SK-N-MC (cell line): Measurements from ENCODE around the gene KLHDC10.

Experiments used
- DNase-seq: peaks from one replicate; pipeline ENCODE4 v3.0.0-alpha.2; 2011; ENCODE audit warnings: low read depth, low spot score
- H3K27ac ChIP-seq: fragments of 200-600 bp; sonication (generic); 2 replicates; pipeline ENCODE4 v1.5.1; 2016; ENCODE audit warnings: mixed run types
- H3K36me3 ChIP-seq: fragments of 200-600 bp; sonication (generic); 2 replicates; pipeline ENCODE4 v1.6.1; 2017; ENCODE audit warnings: antibody characterized with exemption, low read length, mixed read lengths; ENCODE audit not compliant: insufficient read depth
- H3K4me3 ChIP-seq: fragments of 200-600 bp; sonication (generic); 2 replicates; pipeline ENCODE4 v1.5.1; 2016
- H3K9ac ChIP-seq: fragments of 200-600 bp; sonication (generic); 2 replicates; pipeline ENCODE4 v1.8.0; 2017; ENCODE audit warnings: mixed run types, mixed read lengths; ENCODE audit not compliant: insufficient read length
- H3K9me3 ChIP-seq: fragments of 200-600 bp; sonication (generic); 2 replicates; pipeline ENCODE4 v1.6.1; 2017; ENCODE audit warnings: low read depth, mild to moderate bottlenecking, antibody characterized with exemption, low read length, moderate library complexity, mixed read lengths
- EZH2 ChIP-seq: fragments of 200-600 bp; sonication (generic); IDR thresholded peaks from one replicate; pipeline ENCODE4 v1.6.1; 2017; ENCODE audit warnings: antibody characterized with exemption
- FOXP2 ChIP-seq: optimal IDR thresholded peaks from 2 replicates; pipeline ENCODE3; 2011; ENCODE audit warnings: mild to moderate bottlenecking, moderate library complexity; ENCODE audit not compliant: insufficient read depth; ENCODE audit errors: extremely low read length, control extremely low read depth
- POLR2AphosphoS5 ChIP-seq: IDR thresholded peaks from 2 replicates; pipeline ENCODE4 v1.6.1; 2012; ENCODE audit warnings: mild to moderate bottlenecking, low read depth, low read length, borderline replicate concordance

Gene KLHDC10

GRCh38 chr7:130140551-130141160, 70.3 kb downstream of the KLHDC10 start:
- no peak overlapping the region for H3K9ac ChIP-seq
- TF ChIP-seq EZH2, result no peak
- TF ChIP-seq POLR2AphosphoS5, result no peak
- TF ChIP-seq FOXP2, result no peak
- peaks cover 10% of the 10 kb centered on the region for H3K36me3 ChIP-seq
- H3K27ac ChIP-seq, result no peak overlapping the region
- H3K4me3 ChIP-seq, result no peak overlapping the region
- DNase-seq, result no peak
- H3K9me3 ChIP-seq, result no peaks in the 10 kb centered on the region

DNA sequence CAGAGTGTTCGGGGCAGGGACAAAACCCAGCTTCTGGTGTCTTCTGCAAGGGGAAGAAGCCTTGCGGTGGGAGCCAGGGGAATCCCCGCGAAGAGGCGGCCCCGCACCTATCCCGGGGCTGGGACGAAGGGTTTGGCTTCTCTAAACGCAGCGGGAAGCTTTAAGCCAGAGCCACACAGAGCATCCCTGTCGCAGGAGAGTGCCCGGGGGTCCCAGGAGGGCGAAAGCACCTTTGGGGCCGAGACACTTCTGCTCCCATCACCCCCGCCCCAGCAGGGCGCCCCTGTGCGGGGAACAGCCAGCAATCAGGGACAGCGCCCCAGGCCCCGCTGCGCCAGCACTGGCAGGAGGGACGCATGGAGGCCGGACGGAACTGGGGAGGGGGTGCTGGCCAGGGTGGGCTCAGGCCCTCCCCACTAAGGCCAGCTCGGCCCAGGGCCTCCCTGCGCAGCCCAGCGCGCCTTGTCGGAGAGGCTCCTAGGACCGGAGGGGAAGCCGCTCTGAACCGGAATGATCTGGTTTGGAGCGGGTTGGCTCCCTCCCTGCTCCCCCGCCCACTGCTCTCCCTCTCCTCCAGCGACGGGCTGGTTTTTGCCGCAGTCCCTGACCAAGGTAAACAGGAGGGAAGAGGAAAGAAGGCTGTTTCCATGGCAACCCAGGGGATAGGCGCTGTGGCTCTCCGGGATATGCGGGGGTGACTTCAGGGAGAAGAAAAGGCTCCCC, 71.0 kb downstream of the KLHDC10 start:
- Histone ChIP-seq H3K27ac (no peak overlapping the region), H3K4me3 (no peak overlapping the region), H3K9ac (no peak overlapping the region), H3K9me3 (no peaks in the 10 kb centered on the region), H3K36me3 (peaks cover 10% of the 10 kb centered on the region)
- no peak for TF ChIP-seq FOXP2
- no peak for TF ChIP-seq EZH2
- no peak for TF ChIP-seq POLR2AphosphoS5
- DNase-seq, result no peak

GRCh38 chr7:130141884-130142653, 71.7 kb downstream of the KLHDC10 start:
- Histone ChIP-seq H3K9me3 (no peaks in the 10 kb centered on the region), H3K4me3 (no peak overlapping the region), H3K9ac (no peak overlapping the region), H3K27ac (no peak overlapping the region), H3K36me3 (peaks cover 7% of the 10 kb centered on the region)
- no peak for DNase-seq
- TF ChIP-seq EZH2, result no peak
- no peak for TF ChIP-seq POLR2AphosphoS5
- no peak for TF ChIP-seq FOXP2

DNA sequence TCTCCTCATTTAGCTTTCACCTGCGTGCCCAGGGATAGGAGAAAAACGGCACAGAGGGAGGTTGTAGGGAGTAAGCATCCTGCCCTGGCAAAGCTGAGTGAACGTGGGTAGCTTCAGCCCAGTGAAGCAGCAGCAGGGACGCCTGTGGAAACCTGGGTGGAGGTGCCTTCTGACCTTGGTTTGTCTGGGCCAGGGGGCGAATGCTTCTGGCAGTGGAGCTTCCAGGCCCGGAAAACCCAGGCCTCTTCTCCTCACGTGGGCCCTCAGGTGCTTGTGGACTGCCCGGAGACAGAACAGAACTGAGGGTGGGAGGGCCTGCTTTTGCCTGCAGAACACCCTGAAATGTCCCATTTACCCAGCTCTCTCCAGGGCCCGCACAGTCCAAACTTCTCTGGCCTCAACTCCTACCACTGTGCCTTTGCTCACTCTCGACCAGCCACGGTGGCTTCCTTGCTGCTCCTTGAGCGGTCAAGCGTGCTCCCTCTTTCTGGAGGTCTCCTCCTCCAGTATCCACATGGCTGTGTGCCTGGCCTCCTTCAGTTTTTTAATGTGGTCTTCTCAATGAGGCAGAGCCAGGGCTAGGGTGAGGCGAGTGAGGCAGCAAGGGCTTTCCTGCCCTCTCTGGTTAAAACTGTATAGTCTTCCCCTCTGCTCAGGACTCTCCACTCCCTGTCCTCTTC, 72.5 kb downstream of the KLHDC10 start:
- TF ChIP-seq POLR2AphosphoS5 (no peak), EZH2 (no peak), FOXP2 (no peak)
- Histone ChIP-seq H3K4me3 (no peak overlapping the region), H3K27ac (no peak overlapping the region), H3K36me3 (peaks cover under 1% of the 10 kb centered on the region; the same call in 1 of the 2 replicates), H3K9me3 (no peaks in the 10 kb centered on the region), H3K9ac (no peak overlapping the region)
- DNase-seq, result no peak

DNA sequence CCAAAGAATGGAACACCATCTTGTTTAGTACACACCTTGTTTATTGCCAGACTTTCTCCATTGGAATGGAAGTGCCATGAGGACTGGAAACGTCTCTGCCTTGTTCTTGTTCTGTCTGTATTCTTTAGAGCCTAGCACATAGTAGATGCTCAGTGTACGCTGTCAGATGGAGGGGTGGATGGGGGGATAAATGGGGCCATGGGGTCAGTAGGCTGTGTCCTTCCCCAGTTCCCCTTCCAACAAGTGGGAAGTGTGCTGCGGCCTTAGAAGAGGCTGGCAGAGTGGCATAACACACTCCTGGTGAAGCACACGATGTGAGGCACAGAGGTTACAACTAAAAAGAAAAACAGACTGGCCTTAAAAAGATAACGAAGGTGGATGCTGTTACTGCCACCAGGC, 73.0 kb downstream of the KLHDC10 start:
- H3K4me3 ChIP-seq, result no peak overlapping the region
- H3K27ac ChIP-seq, result no peak overlapping the region
- DNase-seq, result no peak
- TF ChIP-seq EZH2, result no peak
- TF ChIP-seq FOXP2, result no peak
- no peak for TF ChIP-seq POLR2AphosphoS5
- no peaks in the 10 kb centered on the region for H3K36me3 ChIP-seq
- H3K9me3 ChIP-seq, result no peaks in the 10 kb centered on the region
- no peak overlapping the region for H3K9ac ChIP-seq

DNA sequence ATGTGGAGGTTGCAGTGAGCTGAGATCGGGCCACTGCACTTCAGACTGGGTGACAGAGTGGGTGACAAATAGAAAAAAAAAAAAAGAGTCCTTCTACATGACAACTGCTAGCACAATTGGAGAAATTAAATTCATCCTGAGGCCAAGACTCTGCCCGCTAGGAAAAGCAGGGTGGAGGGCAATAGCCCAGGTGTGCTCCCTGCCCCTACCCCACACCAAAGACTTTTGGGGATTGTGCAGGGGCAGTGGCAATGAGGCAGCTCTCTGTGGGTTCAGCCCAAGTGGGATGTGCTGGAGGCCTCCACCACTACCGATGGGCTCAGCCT, 73.6 kb downstream of the KLHDC10 start:
- TF ChIP-seq POLR2AphosphoS5, result no peak
- TF ChIP-seq FOXP2, result no peak
- TF ChIP-seq EZH2, result no peak
- Histone ChIP-seq H3K36me3 (no peaks in the 10 kb centered on the region), H3K4me3 (no peak overlapping the region), H3K9ac (no peak overlapping the region), H3K9me3 (no peaks in the 10 kb centered on the region), H3K27ac (no peak overlapping the region)
- DNase-seq, result no peak

- TF ChIP-seq EZH2 (no peak), POLR2AphosphoS5 (no peak), FOXP2 (no peak)
- Histone ChIP-seq H3K36me3 (no peaks in the 10 kb centered on the region), H3K9me3 (no peaks in the 10 kb centered on the region), H3K27ac (no peak overlapping the region), H3K9ac (no peak overlapping the region), H3K4me3 (no peak overlapping the region)
- no peak for DNase-seq
These were observed 74.2 kb downstream of the KLHDC10 start for GRCh38 chr7:130144312-130145171.
